SH-SY5Y (cell line): ENCODE results near the gene ALDH3B2.

ENCODE experiments used
- GATA2 ChIP-seq: IDR thresholded peaks from 2 replicates; pipeline ENCODE4 v1.6.1; 2011; ENCODE audit warnings: mild to moderate bottlenecking, low read depth, low read length
- GATA3 ChIP-seq: IDR thresholded peaks from 2 replicates; pipeline ENCODE4 v1.6.1; 2011; ENCODE audit warnings: low read depth, mild to moderate bottlenecking, low read length, moderate library complexity

DNA sequence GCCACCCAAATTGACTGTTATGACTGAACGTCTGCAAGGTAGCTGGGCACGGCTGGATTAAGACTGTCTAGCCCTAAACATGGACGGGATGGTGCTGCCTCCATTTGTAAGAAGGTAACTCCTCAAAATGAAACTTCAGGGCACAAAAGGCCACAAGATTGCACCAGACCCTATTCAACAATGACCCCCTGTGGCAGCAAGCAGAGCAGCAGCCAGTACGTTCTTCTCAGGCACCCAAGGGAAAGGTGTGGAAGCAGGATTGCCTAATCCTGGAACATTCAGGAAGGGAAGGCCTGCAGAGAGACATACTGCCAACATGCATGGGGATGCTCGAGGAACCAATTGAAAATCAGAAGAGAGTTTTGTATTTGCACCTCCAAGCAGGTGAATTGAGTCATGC, 30.4 kb downstream of the ALDH3B2 start:
- TF ChIP-seq GATA2 (no peak), GATA3 (no peak)
